ENCODE data around the gene ZC3H18. TPM values are rescaled to one million over a fixed set of nuclear protein-coding genes. Genes with fewer than 3 reads are reported as not detected.

Gene ZC3H18
- total and polyA plus RNA-seq, 7 donors = 9.6 to 37.7 (median 16.1) TPM

GRCh38 chr16:88623858-88624257 is 53.7 kb downstream of the ZC3H18 start:
- Histone ChIP-seq H3K9me3 (no peaks in the 10 kb centered on the region), H3K4me1 (no peaks in the 10 kb centered on the region), H3K4me3 (no peak overlapping the region), H3K27me3 (no peaks in the 10 kb centered on the region), H3K36me3 (peaks cover 47 to 87% (median 61%) of the 10 kb centered on the region in 4 donors), H3K27ac (no peak overlapping the region)
- TF ChIP-seq EP300 (IDR thresholded peaks at IDR 0.05) (no peak), POLR2A (IDR thresholded peaks at IDR 0.05) (no peak), POLR2AphosphoS5 (IDR thresholded peaks at IDR 0.05) (no peak), CTCF (IDR thresholded peaks at IDR 0.05) (no peak)
- no peak for DNase-seq
- intact Hi-C loops (cut with DNase I) = no loop called here
- 96 to 98% methylated on average over 13 of the region's 13 CpGs for WGBS, 2 donors

DNA sequence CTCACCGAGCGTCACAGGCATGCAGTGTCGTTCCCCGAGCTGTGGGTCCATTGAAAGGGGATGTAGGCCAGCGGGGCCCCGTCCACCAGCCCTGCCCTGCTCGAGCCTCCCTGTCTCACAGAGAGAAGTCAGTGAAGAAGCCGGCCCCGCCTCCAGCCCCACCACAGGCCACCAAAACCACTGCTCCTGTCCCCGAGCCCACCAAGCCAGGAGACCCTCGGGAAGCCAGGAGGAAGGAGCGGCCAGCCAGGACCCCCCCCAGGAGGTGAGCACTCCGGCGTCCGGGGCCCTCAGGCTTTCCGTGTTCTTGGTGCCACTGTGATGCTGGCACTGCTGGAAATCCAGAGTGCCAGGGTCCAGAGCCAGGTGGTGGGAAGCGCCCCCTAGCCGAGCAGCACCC is 54.3 kb downstream of the ZC3H18 start:
- H3K36me3 ChIP-seq = peaks cover 47 to 88% (median 64%) of the 10 kb centered on the region in 4 donors
- no peak for DNase-seq

DNA sequence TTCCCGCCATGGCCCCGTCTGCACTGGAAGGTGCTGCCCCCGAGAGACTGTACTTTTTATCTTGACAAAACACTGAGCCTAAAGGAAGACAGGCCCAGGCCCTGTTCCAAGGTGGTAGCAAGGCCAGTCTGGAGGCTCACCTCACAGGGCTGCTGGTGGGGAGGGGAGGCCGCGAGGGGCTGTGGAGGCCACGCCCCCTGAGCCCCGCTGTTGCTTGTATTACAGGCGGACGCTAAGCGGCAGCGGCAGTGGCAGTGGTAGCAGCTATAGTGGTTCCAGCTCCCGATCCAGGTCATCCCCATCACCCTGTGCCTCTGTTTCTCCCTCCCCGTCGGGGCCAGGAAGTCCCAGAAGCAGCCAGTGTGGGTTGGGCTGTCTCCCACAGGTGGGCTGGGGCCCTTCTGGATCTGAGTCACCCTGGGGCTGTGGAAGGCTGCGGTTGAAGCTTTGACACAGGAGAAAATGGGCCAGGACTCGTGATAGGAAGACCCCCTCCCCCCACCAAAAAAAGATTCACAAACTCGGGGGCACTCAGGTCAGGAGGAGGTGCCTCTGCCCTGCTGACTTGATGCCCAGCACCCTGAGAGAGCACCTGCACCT is 54.9 kb downstream of the ZC3H18 start:
- Histone ChIP-seq H3K27me3 (no peaks in the 10 kb centered on the region), H3K9me3 (no peaks in the 10 kb centered on the region), H3K36me3 (peaks cover 47 to 89% (median 70%) of the 10 kb centered on the region in 4 donors), H3K4me1 (no peaks in the 10 kb centered on the region), H3K27ac (no peak overlapping the region), H3K4me3 (no peak overlapping the region)
- 89% methylated on average over 17 of the region's 17 CpGs for WGBS, 2 donors
- no peak for TF ChIP-seq POLR2A (IDR thresholded peaks at IDR 0.05)
- TF ChIP-seq EP300 (IDR thresholded peaks at IDR 0.05) = no peak
- no peak for TF ChIP-seq CTCF (IDR thresholded peaks at IDR 0.05)
- TF ChIP-seq POLR2AphosphoS5 (IDR thresholded peaks at IDR 0.05) = no peak
- intact Hi-C loops (cut with DNase I) = no loop called here
- DNase-seq = no peak

More for the DNA sequence above, 54.3 kb downstream of the ZC3H18 start:
- Histone ChIP-seq H3K9me3 (no peaks in the 10 kb centered on the region), H3K27me3 (no peaks in the 10 kb centered on the region), H3K4me3 (no peak overlapping the region), H3K27ac (no peak overlapping the region), H3K4me1 (no peaks in the 10 kb centered on the region)
- WGBS, 2 donors = 93 to 94% methylated on average over 18 of the region's 18 CpGs
- no peak for TF ChIP-seq POLR2AphosphoS5 (IDR thresholded peaks at IDR 0.05)
- intact Hi-C loops (cut with DNase I) = no loop called here

DNA sequence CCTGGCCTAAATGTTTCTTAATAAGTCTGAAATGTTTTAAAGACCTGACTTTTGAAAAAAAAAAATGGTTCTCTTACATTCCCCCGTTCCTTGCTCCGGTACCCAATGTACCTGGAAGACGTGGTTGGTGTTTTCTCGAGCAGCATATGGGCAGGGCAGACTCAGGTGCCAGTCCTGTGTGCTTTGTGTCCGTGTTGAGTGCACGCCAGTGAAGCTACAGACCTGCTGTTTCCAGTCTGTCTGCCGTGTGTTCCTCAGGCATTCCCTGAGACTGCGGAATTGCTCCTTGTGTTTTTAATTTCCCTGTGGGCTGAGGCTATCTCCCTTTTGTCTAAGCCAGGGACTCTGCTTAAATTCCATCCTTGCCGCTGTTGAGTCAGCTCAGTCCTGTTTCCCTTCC is 56.4 kb downstream of the ZC3H18 start:
- Histone ChIP-seq H3K27ac (no peak overlapping the region), H3K4me3 (no peak overlapping the region), H3K4me1 (no peaks in the 10 kb centered on the region), H3K36me3 (peaks cover 55 to 100% (median 83%) of the 10 kb centered on the region in 4 donors), H3K27me3 (no peaks in the 10 kb centered on the region), H3K9me3 (no peaks in the 10 kb centered on the region)
- DNase-seq = no peak
- 94 to 96% methylated on average over 9 of the region's 9 CpGs for WGBS, 2 donors
- TF ChIP-seq POLR2AphosphoS5 (IDR thresholded peaks at IDR 0.05) (no peak), POLR2A (IDR thresholded peaks at IDR 0.05) (no peak), CTCF (IDR thresholded peaks at IDR 0.05) (no peak), EP300 (IDR thresholded peaks at IDR 0.05) (no peak)
- intact Hi-C loops (cut with DNase I) = no loop called here

GRCh38 chr16:88627531-88628411 is 57.6 kb downstream of the ZC3H18 start:
- Histone ChIP-seq H3K4me3 (no peak overlapping the region), H3K27me3 (no peaks in the 10 kb centered on the region), H3K27ac (no peak overlapping the region), H3K4me1 (no peaks in the 10 kb centered on the region), H3K36me3 (peaks cover 50 to 99% (median 82%) of the 10 kb centered on the region in 4 donors), H3K9me3 (no peaks in the 10 kb centered on the region)
- intact Hi-C loops (cut with DNase I) = no loop called here
- no peak for DNase-seq
- no peak for TF ChIP-seq POLR2A (IDR thresholded peaks at IDR 0.05)
- no peak for TF ChIP-seq CTCF (IDR thresholded peaks at IDR 0.05)
- TF ChIP-seq EP300 (IDR thresholded peaks at IDR 0.05) = no peak
- no peak for TF ChIP-seq POLR2AphosphoS5 (IDR thresholded peaks at IDR 0.05)
- 96% methylated on average over 27 of the region's 27 CpGs for WGBS, 2 donors
